Nasal cavity respiratory epithelium epithelial cell of viscerocranial mucosa (primary cell): Measurements from ENCODE around the gene UPK3B. TPM values are rescaled to one million over a fixed set of nuclear protein-coding genes. Genes with fewer than 3 reads are reported as not detected.

ENCODE experiments used
- total RNA-seq: library from RNA; depleted of rRNA; stranded (reverse); fragments of >200 nt; gene quantifications from 2 replicates; pipeline ENCODE4 v1.2.3, GENCODE V29; 2014

Gene UPK3B
- total RNA-seq: 1.4 and 6.7 TPM in 2 replicates

DNA sequence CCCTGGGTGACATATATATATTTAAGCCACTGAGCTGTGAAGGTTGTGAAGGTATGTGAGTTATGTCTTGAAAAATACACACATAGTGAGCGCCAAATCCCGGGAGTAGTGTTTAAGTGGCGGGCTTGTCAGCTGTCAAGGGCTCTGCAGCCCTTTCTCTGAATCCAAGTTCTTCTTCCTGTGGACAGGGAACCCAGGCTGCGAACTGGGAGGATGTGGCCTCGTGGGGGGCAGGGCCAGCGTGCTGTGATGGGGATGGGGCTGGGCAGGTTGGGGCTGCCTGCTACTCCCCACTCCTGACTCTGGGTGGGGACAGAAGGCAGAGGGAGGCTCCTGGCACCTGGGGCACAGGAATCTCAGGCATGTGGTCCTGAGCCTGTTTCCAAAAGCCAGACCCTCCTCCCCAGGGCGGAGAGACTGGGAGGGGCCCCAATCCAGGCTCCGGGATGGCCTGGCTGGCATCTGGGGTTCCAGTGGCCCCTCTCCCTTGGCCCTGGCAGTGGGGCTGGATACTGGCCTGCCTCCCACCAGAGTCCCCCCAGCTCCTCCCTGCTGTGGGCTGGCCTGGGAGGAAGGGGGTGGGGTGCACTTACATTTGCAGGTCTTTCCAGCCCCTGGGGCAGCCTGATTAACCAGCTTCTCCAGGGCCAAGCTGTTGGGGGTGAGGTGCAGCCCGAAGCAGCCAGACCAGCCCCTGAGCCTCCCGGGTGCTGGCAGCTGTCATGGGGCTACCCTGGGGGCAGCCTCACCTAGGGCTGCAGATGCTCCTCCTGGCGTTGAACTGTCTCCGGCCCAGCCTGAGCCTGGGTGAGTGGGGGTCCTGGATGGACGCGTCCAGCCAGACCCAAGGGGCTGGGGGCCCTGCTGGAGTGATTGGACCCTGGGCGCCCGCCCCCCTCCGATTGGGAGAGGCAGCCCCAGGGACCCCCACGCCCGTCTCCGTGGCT lies at the start of gene UPK3B:
TSS of gene UPK3B (plus strand) at position 622 of the 947 bp plus-strand sequence. CDS start at position 723, 101 bp downstream.

GRCh38 chr7:76461464-76462101 lies 48.8 kb upstream of the UPK3B start, which contains the start of gene DTX2:
TSS of gene DTX2 (plus strand) at chr7:76461709. CDS start at chr7:76480510, 18,801 bp downstream.

GRCh38 chr7:76543197-76543596 lies 32.8 kb downstream of the UPK3B start, which contains the start of gene SPDYE16:
TSS of gene SPDYE16 (minus strand) at chr7:76543297. CDS start at chr7:76541459, 1,838 bp downstream.

Other genes starting within 250 kb of the UPK3B start
- 91.9 and 557 TPM in 2 replicates for gene HSPB1, start 207.9 kb upstream of the UPK3B start, total RNA-seq
- 149 and 260 TPM in 2 replicates for gene YWHAG, start 151.6 kb upstream of the UPK3B start, total RNA-seq
- 1.0 and 17.3 TPM in 2 replicates for gene SSC4D, start 100.9 kb upstream of the UPK3B start, total RNA-seq
- gene ZP3, start 85.6 kb upstream of the UPK3B start, total RNA-seq: 19.1 and 19.4 TPM in 2 replicates
- gene DTX2, start 48.8 kb upstream of the UPK3B start, total RNA-seq: 14.4 and 32.6 TPM in 2 replicates
- gene SPDYE16, start 32.7 kb downstream of the UPK3B start, total RNA-seq: not detected in 2 replicates
- gene POMZP3, start 116.7 kb downstream of the UPK3B start, total RNA-seq: 1.3 and 2.1 TPM in 2 replicates